ENCODE results near the gene RGS16.

Gene RGS16

GRCh38 chr1:182608845-182609610 lies 4.8 kb upstream of the RGS16 start:
- no peak for DNase-seq (ENCODE audit: low read depth, low spot score)

GRCh38 chr1:182608236-182608635 lies 4.0 kb upstream of the RGS16 start:
- no peak for DNase-seq (ENCODE audit: low read depth, low spot score)

- DNase-seq (ENCODE audit: low read depth, low spot score): no peak
Measured at GRCh38 chr1:182607566-182607965, 3.4 kb upstream of the RGS16 start.

- DNase-seq (ENCODE audit: low read depth, low spot score): no peak
Measured at GRCh38 chr1:182603646-182604174, 479 bp downstream of the RGS16 start.

GRCh38 chr1:182602935-182603645 lies 1.1 kb downstream of the RGS16 start:
- no peak for DNase-seq (ENCODE audit: low read depth, low spot score)

- no peak for DNase-seq (ENCODE audit: low read depth, low spot score)
Measured at GRCh38 chr1:182601913-182602312, 2.3 kb downstream of the RGS16 start.

- no peak for DNase-seq (ENCODE audit: low read depth, low spot score)
Measured at GRCh38 chr1:182601416-182601786, 2.8 kb downstream of the RGS16 start.

- DNase-seq (ENCODE audit: low read depth, low spot score): no peak
Measured at GRCh38 chr1:182600745-182601415, 3.3 kb downstream of the RGS16 start.

GRCh38 chr1:182600036-182600713 lies 4.0 kb downstream of the RGS16 start:
- DNase-seq (ENCODE audit: low read depth, low spot score): no peak

GRCh38 chr1:182599339-182599738 lies 4.8 kb downstream of the RGS16 start:
- DNase-seq (ENCODE audit: low read depth, low spot score): no peak

- DNase-seq (ENCODE audit: low read depth, low spot score): no peak
Measured at GRCh38 chr1:182598296-182598695, 5.9 kb downstream of the RGS16 start.

GRCh38 chr1:182596934-182597333 lies 7.3 kb downstream of the RGS16 start:
- DNase-seq (ENCODE audit: low read depth, low spot score): no peak

GRCh38 chr1:182595641-182596240 lies 8.4 kb downstream of the RGS16 start:
- no peak for DNase-seq (ENCODE audit: low read depth, low spot score)

- DNase-seq (ENCODE audit: low read depth, low spot score): no peak
Measured at GRCh38 chr1:182589931-182590330, 14.3 kb downstream of the RGS16 start.

- DNase-seq (ENCODE audit: low read depth, low spot score): no peak
Measured at GRCh38 chr1:182589520-182589919, 14.7 kb downstream of the RGS16 start.

- DNase-seq (ENCODE audit: low read depth, low spot score): no peak
Measured at GRCh38 chr1:182588500-182589396, 15.4 kb downstream of the RGS16 start, which contains the start of gene RNASEL. RNASEL (minus strand) TSS chr1:182589256; CDS start chr1:182586806, 2,450 bp downstream.

GRCh38 chr1:182587666-182588499 lies 16.3 kb downstream of the RGS16 start:
- no peak for DNase-seq (ENCODE audit: low read depth, low spot score)

GRCh38 chr1:182587093-182587492 lies 17.1 kb downstream of the RGS16 start:
- no peak for DNase-seq (ENCODE audit: low read depth, low spot score)

GRCh38 chr1:182586380-182586779 lies 17.8 kb downstream of the RGS16 start:
- DNase-seq (ENCODE audit: low read depth, low spot score): no peak
